ENCODE results near the gene MTX1. TPM values are rescaled to one million over a fixed set of nuclear protein-coding genes. Genes with fewer than 3 reads are reported as not detected.
A peak's percentile ranks its signal among the peaks of the same experiment; 100 is the strongest.

MTX1 gene
- total RNA-seq, 2 donors from 2014 or later: 49.6 to 57.1 TPM

- intact Hi-C loops (cut with DNase I): no loop called here
- Histone ChIP-seq H3K4me1 (replicated peaks) (no peaks in the 10 kb centered on the region), H3K36me3 (no peaks in the 10 kb centered on the region), H3K9me3 (no peaks in the 10 kb centered on the region), H3K27ac (no peak overlapping the region), H3K27me3 (replicated peaks; ENCODE audit: insufficient read depth) (peaks cover 2% of the 10 kb centered on the region), H3K4me3 (no peak overlapping the region)
- WGBS: 85% methylated on average over 12 of the region's 12 CpGs
- TF ChIP-seq, protein P1, sequence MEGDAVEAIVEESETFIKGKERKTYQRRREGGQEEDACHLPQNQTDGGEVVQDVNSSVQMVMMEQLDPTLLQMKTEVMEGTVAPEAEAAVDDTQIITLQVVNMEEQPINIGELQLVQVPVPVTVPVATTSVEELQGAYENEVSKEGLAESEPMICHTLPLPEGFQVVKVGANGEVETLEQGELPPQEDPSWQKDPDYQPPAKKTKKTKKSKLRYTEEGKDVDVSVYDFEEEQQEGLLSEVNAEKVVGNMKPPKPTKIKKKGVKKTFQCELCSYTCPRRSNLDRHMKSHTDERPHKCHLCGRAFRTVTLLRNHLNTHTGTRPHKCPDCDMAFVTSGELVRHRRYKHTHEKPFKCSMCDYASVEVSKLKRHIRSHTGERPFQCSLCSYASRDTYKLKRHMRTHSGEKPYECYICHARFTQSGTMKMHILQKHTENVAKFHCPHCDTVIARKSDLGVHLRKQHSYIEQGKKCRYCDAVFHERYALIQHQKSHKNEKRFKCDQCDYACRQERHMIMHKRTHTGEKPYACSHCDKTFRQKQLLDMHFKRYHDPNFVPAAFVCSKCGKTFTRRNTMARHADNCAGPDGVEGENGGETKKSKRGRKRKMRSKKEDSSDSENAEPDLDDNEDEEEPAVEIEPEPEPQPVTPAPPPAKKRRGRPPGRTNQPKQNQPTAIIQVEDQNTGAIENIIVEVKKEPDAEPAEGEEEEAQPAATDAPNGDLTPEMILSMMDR (IDR thresholded peaks at IDR 0.05): no peak
- TF ChIP-seq POLR2AphosphoS5 (IDR thresholded peaks at IDR 0.05): no peak
- no peak for TF ChIP-seq POLR2A (IDR thresholded peaks at IDR 0.05)
- DNase-seq (ENCODE audit: low spot score): no peak
These were observed 33.1 kb upstream of the MTX1 start for GRCh38 chr1:155175281-155175926.

DNA sequence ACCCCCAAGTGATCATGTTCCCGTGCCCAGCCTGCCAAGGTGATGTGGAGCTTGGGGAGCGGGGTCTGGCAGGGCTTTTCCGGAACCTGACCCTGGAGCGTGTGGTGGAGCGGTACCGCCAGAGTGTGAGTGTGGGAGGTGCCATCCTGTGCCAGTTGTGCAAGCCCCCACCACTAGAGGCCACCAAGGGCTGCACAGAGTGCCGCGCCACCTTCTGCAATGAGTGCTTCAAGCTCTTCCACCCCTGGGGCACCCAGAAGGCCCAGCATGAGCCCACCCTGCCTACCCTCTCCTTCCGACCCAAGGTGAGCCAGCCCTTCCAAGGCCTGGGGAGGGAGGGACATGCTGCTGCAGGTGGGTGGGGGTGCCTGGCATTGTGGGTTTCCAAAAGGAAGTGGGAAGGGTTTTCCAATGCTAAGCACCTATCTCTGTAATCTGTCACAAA is 32.5 kb upstream of the MTX1 start:
- H3K9me3 ChIP-seq: no peaks in the 10 kb centered on the region
- DNase-seq (ENCODE audit: low spot score): no peak
- H3K27ac ChIP-seq: no peak overlapping the region
- H3K4me1 ChIP-seq (replicated peaks): no peaks in the 10 kb centered on the region
- H3K27me3 ChIP-seq (replicated peaks; ENCODE audit: insufficient read depth): peaks cover 2% of the 10 kb centered on the region
- no peaks in the 10 kb centered on the region for H3K36me3 ChIP-seq
- intact Hi-C loops (cut with DNase I): no loop called here
- H3K4me3 ChIP-seq: no peak overlapping the region
- WGBS: 80% methylated on average over 8 of the region's 9 CpGs
- TF ChIP-seq, protein P1 (IDR thresholded peaks at IDR 0.05): no peak
- TF ChIP-seq POLR2AphosphoS5 (IDR thresholded peaks at IDR 0.05): no peak
- TF ChIP-seq POLR2A (IDR thresholded peaks at IDR 0.05): no peak

GRCh38 chr1:155176544-155177071 is 31.9 kb upstream of the MTX1 start:
- H3K36me3 ChIP-seq: no peaks in the 10 kb centered on the region
- H3K27ac ChIP-seq: no peak overlapping the region
- no peak overlapping the region for H3K4me3 ChIP-seq
- peaks cover 2% of the 10 kb centered on the region for H3K27me3 ChIP-seq (replicated peaks; ENCODE audit: insufficient read depth)
- TF ChIP-seq POLR2A (IDR thresholded peaks at IDR 0.05): no peak
- TF ChIP-seq, protein P1 (IDR thresholded peaks at IDR 0.05): peak; percentile 78 to 95 (median 90)
- TF ChIP-seq POLR2AphosphoS5 (IDR thresholded peaks at IDR 0.05): peak; percentile 72
- WGBS: 60% methylated on average over 8 of the region's 8 CpGs
- no peaks in the 10 kb centered on the region for H3K4me1 ChIP-seq (replicated peaks)
- peak; percentile 73 for DNase-seq (ENCODE audit: low spot score)
- H3K9me3 ChIP-seq: no peaks in the 10 kb centered on the region
- intact Hi-C loops (cut with DNase I): no loop called here

DNA sequence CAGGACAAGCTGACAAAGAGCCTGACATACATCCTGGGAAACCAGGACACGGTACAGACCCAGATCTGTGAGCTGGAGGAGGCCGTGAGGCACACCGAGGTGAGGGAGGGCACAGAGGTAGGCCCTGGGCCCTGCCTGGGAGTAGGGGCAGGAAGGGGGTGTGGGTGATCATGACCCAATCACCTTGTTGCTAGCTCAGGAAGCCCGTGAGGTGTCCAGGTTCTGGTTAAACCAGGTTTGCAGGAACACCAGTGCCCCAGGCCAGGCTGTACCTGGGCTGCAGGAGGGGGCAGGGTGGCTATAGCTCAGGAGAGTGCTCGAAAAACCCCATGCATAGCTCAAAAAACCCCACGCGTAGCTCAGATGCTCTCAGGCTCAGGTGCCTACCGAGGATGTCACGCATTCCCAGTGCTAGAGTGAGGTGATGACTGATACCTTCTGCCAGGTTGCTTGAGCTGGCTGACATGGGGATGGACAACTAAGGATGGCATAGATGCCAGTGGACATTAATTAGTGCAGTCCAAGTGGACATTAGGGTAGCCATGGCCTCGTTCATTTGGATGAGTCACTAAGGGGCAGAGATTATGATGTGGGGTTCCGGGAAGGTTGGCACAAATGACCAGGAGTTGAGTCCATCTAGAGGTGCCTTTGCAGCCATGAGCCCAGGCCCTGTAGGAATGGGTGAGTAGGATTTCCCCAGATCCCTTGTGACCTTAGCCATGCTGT is 31.1 kb upstream of the MTX1 start:
- no peak overlapping the region for H3K27ac ChIP-seq
- WGBS: 69% methylated on average over 11 of the region's 11 CpGs
- H3K4me1 ChIP-seq (replicated peaks): no peaks in the 10 kb centered on the region
- no peaks in the 10 kb centered on the region for H3K9me3 ChIP-seq
- no peak for DNase-seq (ENCODE audit: low spot score)
- intact Hi-C loops (cut with DNase I): no loop called here
- no peak overlapping the region for H3K4me3 ChIP-seq
- TF ChIP-seq POLR2AphosphoS5 (IDR thresholded peaks at IDR 0.05): no peak
- TF ChIP-seq POLR2A (IDR thresholded peaks at IDR 0.05): no peak
- TF ChIP-seq, protein P1 (IDR thresholded peaks at IDR 0.05): no peak
- H3K36me3 ChIP-seq: no peaks in the 10 kb centered on the region
- H3K27me3 ChIP-seq (replicated peaks; ENCODE audit: insufficient read depth): peaks cover 2% of the 10 kb centered on the region
